Dermis blood vessel endothelial cell (primary cell): Measurements from ENCODE around the gene MANBA. TPM values are rescaled to one million over a fixed set of nuclear protein-coding genes. Genes with fewer than 3 reads are reported as not detected.
"Not testable (repeated sequence)": the region's sequence is repeated elsewhere in the genome, so short reads cannot be mapped to it uniquely, and the experiment has no call there.

Source experiments
- DNase-seq: peaks from one replicate; pipeline ENCODE4 v3.0.0; 2010
- total RNA-seq: library from RNA; depleted of rRNA; stranded (reverse); fragments of >200 nt; gene quantifications from 2 replicates; pipeline ENCODE4 v1.2.3, GENCODE V29; 2014

Gene MANBA
- total RNA-seq, 1 donor from 2014 or later = 25.7 TPM

DNA sequence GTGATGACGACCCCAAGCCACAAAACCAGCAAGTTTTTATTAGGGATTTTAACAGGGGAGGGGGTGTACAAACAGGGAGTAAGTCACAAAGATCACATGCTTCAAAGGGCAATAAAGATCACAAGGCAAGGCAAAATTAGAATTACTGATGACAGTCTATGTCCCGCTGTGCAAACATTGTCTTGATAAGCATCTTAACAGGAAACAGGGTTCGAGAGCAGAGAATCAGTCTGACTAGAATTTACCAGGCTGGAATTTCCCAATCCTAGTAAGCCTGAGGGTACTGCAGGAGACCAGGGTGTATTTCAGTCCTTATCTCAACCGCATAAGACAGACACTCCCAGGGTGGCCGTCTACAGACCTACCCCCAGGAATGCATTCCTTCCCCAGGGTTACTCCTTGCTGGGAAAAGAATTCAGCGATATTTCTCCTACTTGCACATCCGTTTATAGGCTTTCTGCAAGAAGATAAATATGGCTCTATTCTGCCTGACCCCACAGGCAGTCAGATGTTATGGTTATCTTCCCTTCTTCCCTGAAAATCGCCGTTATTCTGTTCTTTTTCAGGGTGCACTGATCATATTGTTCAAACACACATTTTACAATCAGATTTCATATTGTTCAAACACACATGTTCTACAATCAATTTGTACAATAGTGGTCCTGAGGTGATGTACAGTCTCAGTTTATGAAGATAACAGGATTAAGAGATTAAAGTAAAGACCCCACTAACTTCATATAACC, 41.8 kb downstream of the MANBA start:
- DNase-seq = not testable (repeated sequence)

DNA sequence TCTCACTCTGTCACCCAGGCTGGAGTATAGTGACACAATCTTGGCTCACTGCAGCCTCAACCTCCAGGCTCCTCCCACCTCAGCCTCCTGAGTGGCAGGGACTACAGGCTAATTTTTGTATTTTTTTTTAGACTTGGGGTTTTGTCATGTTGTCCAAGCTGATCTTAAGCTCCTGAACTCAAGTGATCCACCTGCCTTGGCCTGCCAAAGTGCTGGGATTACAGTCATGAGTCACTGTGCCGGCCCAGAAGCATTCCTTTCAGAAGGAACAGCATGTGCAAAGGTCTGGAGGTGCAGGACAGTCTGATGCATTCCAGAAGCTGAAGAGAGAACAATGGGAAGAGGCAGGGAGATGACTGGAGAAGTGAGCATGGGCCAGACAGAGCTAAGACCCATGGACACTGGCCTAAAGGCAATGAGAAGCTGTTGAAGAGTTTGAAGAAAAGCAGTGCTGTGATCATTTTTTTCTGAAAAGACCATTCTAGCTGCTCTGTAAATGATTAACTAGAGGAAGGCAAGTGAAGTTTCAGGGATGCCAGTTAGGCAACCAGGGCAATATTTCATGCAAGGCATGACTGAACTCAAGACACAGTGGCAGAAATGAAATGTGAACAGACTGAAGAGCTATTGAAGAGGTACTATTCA, 43.2 kb downstream of the MANBA start:
- DNase-seq = no peak

DNA sequence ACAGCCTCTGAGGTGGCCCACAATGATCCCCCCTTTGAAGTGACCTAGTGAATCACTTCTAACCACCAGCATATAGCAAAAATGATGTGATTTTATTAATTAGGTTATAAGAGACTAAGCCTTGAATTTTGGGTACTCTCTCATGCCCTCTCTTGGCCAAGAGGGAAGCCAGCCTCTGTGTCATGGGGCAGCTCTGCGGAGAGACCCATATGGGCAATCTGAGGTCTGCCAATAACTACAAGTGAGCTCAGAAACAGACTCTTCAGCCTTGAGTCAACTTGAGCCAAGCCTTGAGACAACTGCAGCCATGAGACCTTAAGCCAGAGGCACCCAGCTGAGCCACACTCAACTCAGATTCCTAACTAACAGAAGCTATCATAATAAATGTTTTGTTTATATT, 45.7 kb downstream of the MANBA start:
- DNase-seq = no peak

DNA sequence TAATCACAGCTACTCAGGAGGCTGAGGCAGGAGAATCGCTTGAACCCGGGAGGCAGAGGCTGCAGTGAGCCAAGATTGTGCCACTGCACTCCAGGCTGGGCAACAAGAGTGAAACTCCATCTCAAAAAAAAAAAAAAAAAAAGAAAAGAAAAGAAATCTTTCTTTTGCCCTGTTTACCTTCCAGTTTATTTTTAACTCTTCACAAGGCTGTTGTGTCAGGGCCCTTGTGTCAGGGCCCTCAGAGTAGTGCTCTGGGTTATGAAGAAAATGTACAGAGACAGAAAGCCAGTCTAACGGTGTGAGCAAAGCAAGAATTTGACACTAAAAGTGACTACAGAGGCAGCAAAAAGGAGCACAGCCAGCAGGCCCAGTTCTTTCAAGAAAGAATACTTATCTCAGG, 47.0 kb downstream of the MANBA start:
- DNase-seq = not testable (repeated sequence)

DNA sequence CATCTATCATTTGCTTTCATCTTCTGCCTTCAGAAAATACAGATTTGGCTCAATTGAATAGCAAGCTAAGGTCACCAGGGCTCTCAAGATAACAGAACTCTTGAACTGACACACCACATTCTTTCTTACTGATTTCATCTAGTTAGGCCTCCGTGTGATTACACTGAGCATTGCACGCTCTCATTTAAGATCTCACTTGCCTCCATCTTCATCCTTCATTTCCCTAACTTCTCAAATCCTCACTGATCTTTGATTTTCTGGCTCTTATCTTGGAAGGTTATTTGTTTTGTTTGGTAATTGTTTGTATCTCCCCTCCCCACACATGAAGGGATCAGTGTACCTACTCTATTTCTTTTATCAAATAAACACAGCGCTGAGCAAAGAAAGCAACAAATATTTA, 47.7 kb downstream of the MANBA start:
- DNase-seq = no peak

DNA sequence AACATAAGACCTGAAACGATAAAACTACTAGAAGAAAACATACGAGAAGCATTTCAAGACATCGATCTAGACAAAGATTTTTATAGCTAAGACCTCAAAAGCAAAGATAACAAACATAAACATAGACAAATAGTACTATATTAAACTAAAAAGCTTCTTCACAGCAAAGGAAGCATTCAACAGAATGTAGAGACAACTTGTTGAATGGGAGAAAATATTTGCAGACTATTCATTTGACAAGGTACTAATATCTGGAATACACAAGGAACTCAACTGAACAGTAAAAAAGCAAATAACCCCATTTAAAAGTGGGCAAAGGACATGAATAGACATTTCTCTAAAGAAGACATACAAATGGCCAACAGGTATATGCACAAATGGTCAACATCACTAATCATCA, 49.8 kb downstream of the MANBA start:
- DNase-seq = no peak

DNA sequence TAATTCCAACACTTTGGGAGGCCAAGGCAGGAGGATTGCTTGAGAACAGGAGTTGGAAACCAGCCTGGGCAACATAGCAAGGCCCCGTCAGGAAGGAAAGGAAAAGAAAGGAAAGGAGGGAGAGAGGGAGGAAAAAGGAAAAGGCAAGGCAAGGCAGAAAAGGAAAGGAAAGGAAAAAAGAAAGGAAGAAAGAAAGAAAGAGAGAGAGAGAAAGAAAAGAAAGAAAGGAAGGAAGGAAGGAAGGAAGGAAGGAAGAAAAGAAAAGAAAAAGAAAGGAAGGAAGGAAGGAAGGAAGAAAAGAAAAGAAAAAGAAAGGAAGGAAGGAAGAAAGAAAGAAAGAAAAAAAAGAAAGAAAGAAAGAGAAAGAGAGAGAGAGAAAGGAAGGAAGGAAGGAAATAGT, 51.7 kb downstream of the MANBA start:
- not testable (repeated sequence) for DNase-seq

DNA sequence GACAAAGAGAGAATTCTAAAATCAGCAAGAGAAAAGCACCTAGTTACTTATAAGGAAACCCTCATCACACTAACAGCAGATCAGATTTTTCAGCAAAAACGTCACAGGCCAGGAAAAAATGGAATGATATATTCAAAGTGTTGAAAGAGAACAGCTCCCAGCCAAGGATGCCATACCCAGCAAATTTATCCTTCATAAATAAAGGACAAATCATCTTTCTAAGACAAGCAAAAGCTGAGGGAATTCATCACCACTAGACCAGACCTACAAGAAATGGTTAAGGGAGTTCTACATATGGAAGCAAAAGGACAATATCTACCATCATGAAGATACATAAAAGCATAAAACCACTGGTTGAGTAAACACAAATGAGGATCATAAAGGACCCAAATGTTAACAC, 53.6 kb downstream of the MANBA start:
- DNase-seq = no peak

DNA sequence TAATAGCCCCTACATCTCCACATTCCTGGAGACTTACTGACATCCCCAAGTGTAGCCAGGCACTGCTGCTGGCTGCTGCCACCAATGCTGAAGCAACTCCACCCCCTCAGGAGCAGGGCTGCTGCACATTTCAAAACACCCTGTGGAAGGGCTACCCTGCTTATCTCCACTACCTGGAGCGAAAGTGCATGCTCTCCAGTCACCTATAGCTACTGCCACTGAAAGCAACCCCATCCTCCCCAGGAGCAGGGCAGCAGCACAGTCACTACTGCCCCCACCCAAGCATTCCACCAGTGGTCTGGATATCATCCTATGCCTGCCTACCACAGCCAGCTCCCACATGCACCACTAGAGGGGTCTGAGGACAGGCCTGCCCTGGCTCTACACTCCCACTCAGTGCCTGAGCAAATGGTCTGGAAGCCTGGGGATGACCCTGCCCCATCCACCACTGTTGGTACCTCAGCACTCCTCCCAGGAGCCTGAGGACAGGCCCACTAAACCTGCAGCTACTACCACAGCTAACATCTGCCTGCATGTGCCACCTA, 55.3 kb downstream of the MANBA start:
- DNase-seq = no peak

DNA sequence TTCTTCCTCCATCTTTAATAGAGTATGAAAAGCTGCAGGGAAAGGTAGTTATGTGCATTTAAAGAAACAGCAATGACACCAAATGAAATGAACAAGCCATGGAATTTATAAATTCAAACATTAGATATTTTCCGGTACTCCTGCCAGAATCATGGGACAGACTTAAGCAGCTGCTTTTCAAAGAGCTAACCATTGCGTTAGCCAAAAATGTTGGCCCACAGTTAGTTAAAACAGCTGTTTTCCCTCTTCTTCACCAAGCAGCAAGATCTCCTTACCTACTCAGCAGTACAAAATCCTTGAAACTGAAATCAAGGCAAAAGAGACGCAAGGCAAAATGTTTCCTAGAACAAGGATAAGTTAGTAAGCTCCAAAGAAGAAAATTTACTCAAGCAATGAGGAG, 64.0 kb downstream of the MANBA start:
- no peak for DNase-seq

DNA sequence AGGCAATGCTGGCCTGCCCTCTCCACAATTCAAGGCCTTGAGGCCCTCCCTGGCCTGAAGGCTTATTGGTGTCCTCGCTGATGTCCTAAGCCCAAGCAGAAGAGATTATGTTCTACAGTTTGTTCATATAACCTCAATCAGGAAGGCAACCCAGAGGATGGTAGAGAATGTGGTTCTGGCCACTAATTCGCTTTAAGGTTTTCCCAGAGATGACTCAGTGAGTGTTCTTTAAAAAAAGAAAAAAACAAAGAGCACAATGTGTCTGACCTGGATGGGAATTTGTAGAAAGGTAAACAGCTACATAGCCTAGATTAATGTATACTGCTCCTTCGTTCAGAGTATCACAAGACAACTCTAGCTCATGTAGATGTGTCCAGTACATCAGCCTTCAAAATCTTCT, 66.0 kb downstream of the MANBA start:
- no peak for DNase-seq

DNA sequence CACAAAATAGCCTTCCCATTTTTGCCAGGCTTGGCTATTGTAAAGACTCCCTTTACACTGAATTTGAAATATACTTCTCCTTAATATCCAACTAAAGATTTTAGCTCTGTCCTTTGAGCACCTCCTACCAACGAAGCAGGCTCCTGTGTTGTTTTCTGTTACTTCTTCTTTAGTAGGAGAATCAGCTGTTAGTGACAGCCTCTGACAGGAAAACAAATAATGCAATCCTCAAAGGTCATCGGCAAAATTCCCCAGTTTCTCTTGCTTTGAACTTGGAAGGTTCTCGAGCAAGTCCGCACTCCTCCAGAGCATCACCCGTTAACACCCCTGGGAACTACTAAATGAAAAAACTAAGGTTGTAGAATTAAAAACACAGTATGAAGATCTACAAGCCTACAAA, 66.9 kb downstream of the MANBA start:
- no peak for DNase-seq

DNA sequence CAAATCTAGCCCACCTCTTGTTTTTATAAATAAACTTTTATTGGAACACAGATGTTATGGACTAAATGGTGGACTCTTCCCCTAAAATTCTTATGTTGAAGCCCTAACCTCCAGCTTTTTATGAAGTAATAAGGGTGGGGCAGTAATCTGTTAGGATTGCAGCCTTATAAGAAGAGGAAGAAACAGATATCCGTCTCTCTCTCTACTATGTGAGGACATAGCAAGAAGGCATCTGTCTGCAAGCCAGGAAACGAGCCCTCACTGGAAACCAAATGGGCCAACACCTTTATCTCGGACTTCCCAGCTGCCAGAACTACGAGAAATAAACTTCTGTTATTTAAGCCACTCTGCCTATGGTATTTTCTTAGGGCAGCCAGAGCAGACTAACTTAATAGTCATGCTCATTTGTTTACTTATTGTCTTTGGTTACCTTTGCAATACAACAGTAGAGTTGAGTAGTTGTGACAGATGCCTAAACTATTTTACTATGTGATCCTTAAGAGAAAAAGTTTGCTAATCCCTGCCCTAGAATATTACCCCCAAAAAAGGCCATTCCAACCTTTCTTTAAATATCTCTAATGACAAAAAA, 67.4 kb downstream of the MANBA start:
- no peak for DNase-seq

DNA sequence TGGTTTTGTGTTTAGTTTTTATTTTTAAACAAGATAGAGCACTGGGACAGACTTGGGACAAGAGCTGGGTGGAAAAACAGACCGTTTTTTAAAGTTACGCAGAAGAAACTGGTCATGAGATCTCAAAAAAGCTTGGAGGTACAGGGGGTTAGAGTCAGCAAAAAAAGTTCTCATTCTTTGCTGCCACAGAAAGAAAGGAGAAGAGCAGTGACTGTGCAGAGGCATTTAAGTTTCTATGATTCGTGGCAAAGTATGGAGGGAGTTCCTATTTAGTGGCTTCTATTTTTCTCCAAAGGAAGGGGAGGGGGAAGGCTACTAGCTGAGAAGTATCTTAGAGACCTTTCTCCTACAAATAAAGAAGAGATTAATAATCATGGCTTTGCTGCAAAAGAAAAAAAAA, 68.3 kb downstream of the MANBA start:
- no peak for DNase-seq

DNA sequence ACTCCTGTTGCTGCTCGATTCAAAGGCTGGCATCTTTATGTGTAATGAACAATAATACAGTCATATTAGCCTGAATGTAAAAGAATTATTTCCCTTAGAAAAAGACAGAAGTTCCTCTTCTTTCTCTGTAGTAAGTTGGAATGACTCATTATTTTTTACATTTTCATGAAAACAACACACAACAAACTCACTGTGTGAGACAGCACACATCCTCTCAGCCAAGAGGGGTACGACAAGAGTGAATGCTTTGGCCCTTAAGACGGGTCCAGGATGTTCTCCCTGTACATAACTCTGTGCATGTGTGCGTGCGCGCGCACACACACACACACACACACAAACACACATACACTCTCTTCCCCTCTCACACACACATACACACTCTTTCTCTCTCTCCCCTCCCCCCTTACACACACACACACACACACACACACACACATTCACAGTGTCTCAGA, 72.8 kb downstream of the MANBA start:
- DNase-seq = no peak

DNA sequence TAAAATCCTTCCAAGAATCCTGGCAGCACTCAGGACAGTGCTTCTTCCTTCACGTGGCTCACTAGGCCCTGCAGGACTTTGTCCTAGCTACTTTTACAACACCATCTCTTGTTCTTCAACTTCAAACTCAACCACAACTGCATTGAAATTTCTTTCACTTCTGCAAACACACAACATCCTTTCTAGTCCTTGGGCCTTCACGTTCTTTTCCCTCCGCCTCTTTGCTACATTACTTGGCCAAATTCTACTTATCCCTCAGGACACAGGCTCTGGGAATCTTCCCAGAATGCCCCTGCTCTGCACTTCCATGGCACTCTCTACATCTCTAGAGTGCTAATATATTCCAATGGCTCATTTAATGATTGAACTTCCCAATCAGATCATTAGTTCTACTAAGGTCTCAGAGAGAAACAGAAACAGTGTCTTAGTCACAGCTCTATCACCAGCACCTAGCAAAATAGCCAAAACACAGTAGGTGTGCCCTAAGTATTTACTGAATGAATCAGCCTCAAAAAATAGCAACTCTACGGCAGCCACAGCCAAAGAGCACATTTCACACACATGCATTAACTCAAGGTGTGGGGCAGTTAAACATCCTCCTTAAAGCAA, 73.3 kb downstream of the MANBA start:
- no peak for DNase-seq

DNA sequence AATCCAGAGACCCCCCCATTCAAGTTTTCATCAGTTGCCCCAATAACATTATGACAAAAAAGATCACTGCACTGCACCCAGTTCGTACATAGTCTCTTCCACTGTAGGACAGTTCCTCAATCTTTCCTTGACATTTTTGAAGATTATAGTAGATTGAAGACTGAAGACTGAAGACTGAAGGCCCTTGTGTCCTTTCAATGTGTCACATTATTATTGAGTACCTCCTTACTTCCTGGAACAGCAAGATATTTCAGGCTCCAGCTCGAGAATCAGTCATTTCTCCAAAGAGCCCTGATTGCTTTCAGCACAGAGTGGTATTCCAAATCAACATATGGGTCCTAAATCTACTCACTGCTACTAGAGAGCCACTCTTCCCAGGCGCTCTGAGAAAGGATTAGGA, 75.0 kb downstream of the MANBA start:
- no peak for DNase-seq

DNA sequence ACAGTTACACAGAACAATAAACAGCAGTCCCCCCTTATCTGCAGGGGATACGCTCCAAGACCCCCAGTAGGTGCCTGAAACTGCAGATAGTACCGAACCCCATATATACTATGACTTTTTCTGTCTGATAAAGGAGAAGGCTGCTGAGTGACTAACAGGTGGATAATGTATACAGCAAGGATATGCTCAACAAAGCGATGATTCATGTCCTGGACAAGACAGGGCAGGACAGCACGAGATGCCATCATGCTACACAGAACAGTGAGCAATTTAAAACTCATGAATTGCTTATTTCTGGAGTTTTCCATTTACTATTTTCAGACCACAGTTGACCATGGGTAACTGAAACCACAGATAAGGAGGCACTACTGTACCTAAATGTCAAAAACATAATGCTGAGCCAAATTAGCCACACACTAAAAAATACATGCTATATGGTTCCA, 76.1 kb downstream of the MANBA start:
- no peak for DNase-seq

DNA sequence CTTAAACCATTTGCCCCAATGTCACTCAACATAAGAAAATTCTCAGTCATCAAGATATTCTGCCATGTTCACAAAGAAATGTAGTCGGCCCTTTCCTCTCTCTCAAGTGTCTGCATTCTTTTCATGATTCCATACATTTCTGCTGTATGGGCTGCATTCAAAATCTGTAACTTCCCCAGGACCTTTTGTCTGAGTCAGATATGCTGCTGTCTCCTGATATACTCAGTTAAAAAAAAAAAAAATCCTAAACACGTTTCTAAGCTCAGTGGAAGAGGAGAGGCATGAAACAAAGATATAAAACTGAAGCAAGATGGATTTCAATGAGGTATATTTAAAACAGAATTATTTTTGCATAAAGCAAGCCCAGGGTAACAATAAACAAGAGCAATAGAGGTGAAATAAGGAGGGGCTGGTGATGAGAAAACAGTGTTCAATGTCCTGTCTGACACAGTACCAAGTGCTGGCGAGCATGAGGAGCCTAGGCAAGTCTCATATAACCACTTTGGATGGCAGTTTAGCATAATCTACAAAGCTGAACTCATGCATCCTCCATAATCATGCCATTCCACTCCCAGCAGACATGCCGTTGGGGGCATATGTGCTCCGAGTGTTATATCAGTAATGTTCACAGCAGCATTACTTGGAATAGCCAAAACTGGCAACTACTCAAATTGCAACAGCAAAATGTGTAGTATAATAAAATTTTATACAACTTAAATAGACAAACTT, 76.7 kb downstream of the MANBA start:
- no peak for DNase-seq

DNA sequence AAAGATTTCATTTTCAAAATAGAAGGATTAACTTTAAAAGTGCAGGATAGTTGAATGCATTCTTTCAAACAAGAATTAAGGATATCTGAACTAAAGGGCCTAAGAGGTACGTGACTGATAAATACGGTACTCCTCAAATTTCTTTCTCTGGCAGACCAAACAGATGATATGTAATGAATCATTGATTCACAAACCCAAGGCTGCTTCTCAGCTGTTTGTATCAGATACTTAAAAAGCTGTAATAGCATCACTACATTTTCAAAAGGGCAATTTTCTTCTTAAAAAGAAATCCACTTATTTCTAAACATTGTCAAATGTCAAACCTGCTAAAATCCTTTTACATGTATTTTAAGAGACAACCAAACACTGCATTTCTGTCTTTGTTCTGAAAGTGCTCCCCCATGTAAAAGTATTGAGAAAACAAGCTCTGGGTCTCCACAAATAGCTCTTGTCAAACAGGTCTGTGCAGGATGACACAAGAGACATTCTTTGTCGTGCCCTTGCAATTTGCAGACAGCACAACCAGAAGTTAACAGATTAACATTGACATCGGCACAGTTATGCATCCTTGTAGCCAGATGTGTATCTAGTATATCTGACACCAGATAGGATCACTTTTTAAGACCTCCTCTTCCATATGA, 82.0 kb downstream of the MANBA start:
- DNase-seq = no peak

DNA sequence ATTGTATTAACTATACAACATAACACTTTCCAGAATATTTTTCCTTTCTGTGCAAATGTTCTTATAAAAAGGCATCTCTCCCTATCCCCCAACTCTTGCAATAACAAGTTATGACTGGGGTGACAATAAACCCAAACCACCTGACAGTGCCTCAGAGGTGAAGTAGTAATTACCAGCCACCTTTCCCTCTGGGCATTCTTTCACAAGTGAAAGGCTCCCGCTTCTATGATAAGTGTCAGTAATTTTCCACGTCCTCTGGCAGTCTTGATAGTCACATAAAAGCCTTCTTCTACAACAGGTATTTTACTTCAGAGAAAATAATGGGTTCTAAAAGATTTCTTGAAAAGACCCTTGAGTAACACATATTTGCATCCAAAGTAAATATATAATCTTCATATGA, 82.7 kb downstream of the MANBA start:
- no peak for DNase-seq

DNA sequence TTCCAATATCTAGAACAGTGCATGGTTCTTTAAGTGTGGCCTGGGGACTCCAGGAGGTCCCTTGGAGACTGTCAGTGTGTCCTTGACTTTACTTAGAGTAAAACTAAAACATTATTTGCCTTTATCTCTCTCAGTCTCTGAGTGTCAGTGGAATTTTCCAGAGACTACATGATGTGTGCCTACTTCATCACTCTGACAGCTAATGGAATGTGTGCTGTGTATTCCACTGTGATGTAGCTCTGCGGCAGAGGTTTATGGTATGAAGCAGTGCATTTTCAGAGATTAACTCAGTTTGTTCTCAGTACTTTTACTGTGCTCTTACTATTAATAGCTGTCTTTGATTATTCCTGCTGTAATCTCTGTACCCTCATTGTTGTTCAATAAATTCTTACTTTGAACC, 85.6 kb downstream of the MANBA start:
- no peak for DNase-seq
